ENCODE data around the gene TMC1.

DNA sequence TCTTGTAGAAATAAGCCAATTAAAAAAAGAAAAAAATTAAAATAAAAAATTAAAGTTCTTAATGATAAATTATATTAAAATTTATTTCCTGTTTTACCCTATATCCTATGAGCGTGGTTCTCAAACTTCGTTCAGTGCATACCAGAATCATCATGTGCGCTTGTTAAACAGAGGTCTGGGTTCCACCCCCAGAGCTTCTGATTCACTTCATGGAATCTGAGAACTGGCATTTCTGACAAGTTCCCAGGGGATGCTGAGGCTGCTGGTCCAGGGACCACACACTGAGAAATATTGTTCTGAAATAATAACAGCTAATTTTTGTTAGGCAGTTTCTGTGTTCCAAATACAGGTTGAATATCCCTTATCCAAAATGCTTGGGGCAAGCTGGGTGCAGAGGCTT is 79.3 kb downstream of the TMC1 start:
- TF ChIP-seq, protein P1, sequence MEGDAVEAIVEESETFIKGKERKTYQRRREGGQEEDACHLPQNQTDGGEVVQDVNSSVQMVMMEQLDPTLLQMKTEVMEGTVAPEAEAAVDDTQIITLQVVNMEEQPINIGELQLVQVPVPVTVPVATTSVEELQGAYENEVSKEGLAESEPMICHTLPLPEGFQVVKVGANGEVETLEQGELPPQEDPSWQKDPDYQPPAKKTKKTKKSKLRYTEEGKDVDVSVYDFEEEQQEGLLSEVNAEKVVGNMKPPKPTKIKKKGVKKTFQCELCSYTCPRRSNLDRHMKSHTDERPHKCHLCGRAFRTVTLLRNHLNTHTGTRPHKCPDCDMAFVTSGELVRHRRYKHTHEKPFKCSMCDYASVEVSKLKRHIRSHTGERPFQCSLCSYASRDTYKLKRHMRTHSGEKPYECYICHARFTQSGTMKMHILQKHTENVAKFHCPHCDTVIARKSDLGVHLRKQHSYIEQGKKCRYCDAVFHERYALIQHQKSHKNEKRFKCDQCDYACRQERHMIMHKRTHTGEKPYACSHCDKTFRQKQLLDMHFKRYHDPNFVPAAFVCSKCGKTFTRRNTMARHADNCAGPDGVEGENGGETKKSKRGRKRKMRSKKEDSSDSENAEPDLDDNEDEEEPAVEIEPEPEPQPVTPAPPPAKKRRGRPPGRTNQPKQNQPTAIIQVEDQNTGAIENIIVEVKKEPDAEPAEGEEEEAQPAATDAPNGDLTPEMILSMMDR (IDR thresholded peaks at IDR 0.05) = no peak
- no peak for TF ChIP-seq POLR2A (IDR thresholded peaks at IDR 0.05)

Data from breast epithelium (tissue), 3 donors.